Body of pancreas (tissue), 4 donors: Measurements from ENCODE around the gene SPNS1. TPM values are rescaled to one million over a fixed set of nuclear protein-coding genes. Genes with fewer than 3 reads are reported as not detected.

Source experiments
- ATAC-seq: fragments of 150-250 bp; one replicate; pipeline ENCODE4 v1.9.1; 2016
- DNase-seq, 4 donors: peaks; one replicate each; pipeline ENCODE4 v3.0.0-alpha.2; 2019
- H3K27ac ChIP-seq, 4 donors: fragments of 200-600 bp; sonication (generic); 1 replicate in 3 of 4; 2 replicates in 1 of 4; pipeline versions ENCODE4 v1.5.1 to v1.6.1; 2016 to 2019; ENCODE audit warnings: mild to moderate bottlenecking in 1 of 4, mixed read lengths in 1 of 4, moderate library complexity in 1 of 4
- H3K27me3 ChIP-seq, 2 donors: fragments of 200-600 bp; sonication (generic); one replicate each; pipeline ENCODE4 v1.6.0; 2016; ENCODE audit warnings: mild to moderate bottlenecking in 1 of 2
- H3K36me3 ChIP-seq, 2 donors: fragments of 200-600 bp; sonication (generic); replicated peaks in 1 of 2; 2 replicates each; pipeline ENCODE4 v1.5.1; 2016; ENCODE audit warnings: low read depth in 2 of 2; ENCODE audit not compliant: insufficient read depth in 1 of 2
- H3K4me1 ChIP-seq: fragments of 200-600 bp; sonication (generic); one replicate; pipeline ENCODE4 v1.6.0; 2016
- H3K4me3 ChIP-seq, 2 donors: fragments of 200-600 bp; sonication (generic); 1 replicate in 1 of 2; 2 replicates in 1 of 2; pipeline ENCODE4 v1.5.1; 2016 to 2019
- H3K9me3 ChIP-seq, 3 donors: fragments of 200-600 bp; sonication (generic); 1 replicate in 2 of 3; 2 replicates in 1 of 3; pipeline ENCODE4 v1.5.1; 2016
- CTCF ChIP-seq, 7 experiments: fragments of 450-650 bp in 4 of 7; fragments of 200-600 bp in 3 of 7; sonication (generic) in 3 of 7; IDR thresholded peaks; one replicate each; pipeline ENCODE4 v1.5.1; 2016 to 2019; ENCODE audit warnings: antibody characterized with exemption in 7 of 7
- POLR2A ChIP-seq, 3 donors: fragments of 450-650 bp; IDR thresholded peaks; one replicate each; pipeline ENCODE4 v1.6.1; 2016; ENCODE audit warnings: antibody characterized with exemption in 3 of 3, mild to moderate bottlenecking in 2 of 3
- whole genome bisulfite sequencing, 2 donors: methylation state at CpG; one replicate each; pipeline ENCODE4 v1.1.5; 2017; 5-methylcytosine and 5-hydroxymethylcytosine counted together
- intact Hi-C: fragments of 100-400 bp; cut with DNase I; formaldehyde crosslinking; loops from one replicate; pipeline ENCODE4 v1.15.1; 2023
- total RNA-seq, 2 donors: library from RNA; depleted of rRNA; stranded (reverse); fragments of >200 nt; gene quantifications; one replicate each; pipeline ENCODE4 v1.1.0, GENCODE V29; 2016

The SPNS1 gene
- total RNA-seq, 2 donors from 2014 or later = 11.2 to 23.1 TPM

GRCh38 chr16:28989363-28989762, 14.8 kb downstream of the SPNS1 start:
- Histone ChIP-seq H3K4me3 (no peak overlapping the region), H3K27ac (no peak overlapping the region), H3K36me3 (no peaks in the 10 kb centered on the region), H3K27me3 (no peaks in the 10 kb centered on the region), H3K9me3 (peaks cover 0 to 4% (median 0%) of the 10 kb centered on the region in 3 donors), H3K4me1 (no peaks in the 10 kb centered on the region)
- TF ChIP-seq POLR2A (IDR thresholded peaks at IDR 0.05) (no peak), CTCF (IDR thresholded peaks at IDR 0.05) (no peak)
- DNase-seq (no peak), ATAC-seq (no peak)
- 93 to 96% methylated on average over 8 to 14 of the region's 14 CpGs for WGBS, 2 donors
- intact Hi-C loops = no loop called here

GRCh38 chr16:28990375-28991040, 15.9 kb downstream of the SPNS1 start:
- Histone ChIP-seq H3K4me3 (no peak overlapping the region), H3K36me3 (no peaks in the 10 kb centered on the region), H3K4me1 (no peaks in the 10 kb centered on the region), H3K27ac (no peak overlapping the region), H3K27me3 (no peaks in the 10 kb centered on the region), H3K9me3 (peaks cover 0 to 4% (median 0%) of the 10 kb centered on the region in 3 donors)
- intact Hi-C loops = no loop called here
- TF ChIP-seq POLR2A (IDR thresholded peaks at IDR 0.05) (no peak), CTCF (IDR thresholded peaks at IDR 0.05) (no peak)
- DNase-seq = no peak
- 89 to 92% methylated on average over 11 of the region's 11 CpGs for WGBS, 2 donors
- ATAC-seq = no peak

GRCh38 chr16:28991687-28992086, 17.1 kb downstream of the SPNS1 start:
- ATAC-seq = peak; percentile 27
- DNase-seq = peak in 1 of 4 donors; percentile 25
- 35 to 36% methylated on average over 6 to 8 of the region's 8 CpGs for WGBS, 2 donors
- Histone ChIP-seq H3K36me3 (no peaks in the 10 kb centered on the region), H3K4me3 (no peak overlapping the region), H3K9me3 (peaks cover 0 to 4% (median 0%) of the 10 kb centered on the region in 3 donors), H3K4me1 (no peaks in the 10 kb centered on the region), H3K27me3 (no peaks in the 10 kb centered on the region), H3K27ac (no peak overlapping the region)
- intact Hi-C loops = no loop called here
- TF ChIP-seq POLR2A (IDR thresholded peaks at IDR 0.05) = no peak
- no peak for TF ChIP-seq CTCF (IDR thresholded peaks at IDR 0.05)

- Histone ChIP-seq H3K9me3 (no peaks in the 10 kb centered on the region), H3K4me1 (no peaks in the 10 kb centered on the region), H3K27me3 (no peaks in the 10 kb centered on the region), H3K4me3 (no peak overlapping the region), H3K27ac (no peak overlapping the region), H3K36me3 (no peaks in the 10 kb centered on the region)
- ATAC-seq = no peak
- WGBS, 2 donors = 86 to 90% methylated on average over 5 to 10 of the region's 10 CpGs
- no peak for TF ChIP-seq POLR2A (IDR thresholded peaks at IDR 0.05)
- no peak for TF ChIP-seq CTCF (IDR thresholded peaks at IDR 0.05)
- intact Hi-C loops = no loop called here
- no peak for DNase-seq
Observed at GRCh38 chr16:28992496-28992895, 17.9 kb downstream of the SPNS1 start.

- Histone ChIP-seq H3K36me3 (no peaks in the 10 kb centered on the region), H3K9me3 (no peaks in the 10 kb centered on the region), H3K27ac (no peak overlapping the region), H3K4me3 (no peak overlapping the region), H3K4me1 (no peaks in the 10 kb centered on the region), H3K27me3 (no peaks in the 10 kb centered on the region)
- ATAC-seq (no peak), DNase-seq (no peak)
- no peak for TF ChIP-seq CTCF (IDR thresholded peaks at IDR 0.05)
- TF ChIP-seq POLR2A (IDR thresholded peaks at IDR 0.05) = no peak
- intact Hi-C loops = no loop called here
- 66% methylated on average over 3 of the region's 3 CpGs for WGBS, 2 donors
Observed at GRCh38 chr16:28998837-28999236, 24.3 kb downstream of the SPNS1 start.
